ENCODE data around the gene BRIP1. TPM values are rescaled to one million over a fixed set of nuclear protein-coding genes. Genes with fewer than 3 reads are reported as not detected.
"Not testable (repeated sequence)": the region's sequence is repeated elsewhere in the genome, so short reads cannot be mapped to it uniquely, and the experiment has no call there.

Gene BRIP1
- total RNA-seq, 2 donors from 2014 or later: 1.5 to 2.3 TPM

- not testable (repeated sequence) for H3K36me3 Mint-ChIP-seq (ENCODE audit: low read depth); H3K4me1 Mint-ChIP-seq; DNase-seq; H3K27me3 Mint-ChIP-seq; H3K9me3 ChIP-seq (ENCODE audit: control insufficient read depth, low read length, poor library complexity, severe bottlenecking); ATAC-seq; H3K27ac Mint-ChIP-seq; H3K4me3 Mint-ChIP-seq
These were observed 89.2 kb downstream of the BRIP1 start for GRCh38 chr17:61774087-61774486.

- Mint-ChIP-seq H3K4me1 (no peaks in the 10 kb centered on the region), H3K36me3 (ENCODE audit: low read depth) (no peaks in the 10 kb centered on the region), H3K27me3 (no peaks in the 10 kb centered on the region), H3K4me3 (no peak overlapping the region), H3K27ac (no peak overlapping the region)
- ATAC-seq (no peak), DNase-seq (no peak)
- no peaks in the 10 kb centered on the region for H3K9me3 ChIP-seq (ENCODE audit: control insufficient read depth, low read length, poor library complexity, severe bottlenecking)
These were observed 92.4 kb downstream of the BRIP1 start for GRCh38 chr17:61770752-61771533.

- no peaks in the 10 kb centered on the region for H3K36me3 Mint-ChIP-seq (ENCODE audit: low read depth)
- H3K4me3 Mint-ChIP-seq: no peak overlapping the region
- H3K27me3 Mint-ChIP-seq: no peaks in the 10 kb centered on the region
- H3K27ac Mint-ChIP-seq: no peak overlapping the region
- H3K9me3 ChIP-seq (ENCODE audit: control insufficient read depth, low read length, poor library complexity, severe bottlenecking): no peaks in the 10 kb centered on the region
- H3K4me1 Mint-ChIP-seq: no peaks in the 10 kb centered on the region
- DNase-seq (no peak), ATAC-seq (no peak)
These were observed 93.3 kb downstream of the BRIP1 start for GRCh38 chr17:61770043-61770442.

- Mint-ChIP-seq H3K36me3 (ENCODE audit: low read depth) (no peaks in the 10 kb centered on the region), H3K27me3 (no peaks in the 10 kb centered on the region), H3K27ac (no peak overlapping the region), H3K4me3 (no peak overlapping the region), H3K4me1 (no peaks in the 10 kb centered on the region)
- H3K9me3 ChIP-seq (ENCODE audit: control insufficient read depth, low read length, poor library complexity, severe bottlenecking): no peaks in the 10 kb centered on the region
- ATAC-seq (no peak), DNase-seq (no peak)
These were observed 94.9 kb downstream of the BRIP1 start for GRCh38 chr17:61768405-61768804.

- no peaks in the 10 kb centered on the region for H3K27me3 Mint-ChIP-seq
- no peak overlapping the region for H3K4me3 Mint-ChIP-seq
- no peaks in the 10 kb centered on the region for H3K36me3 Mint-ChIP-seq (ENCODE audit: low read depth)
- DNase-seq (no peak), ATAC-seq (no peak)
- no peaks in the 10 kb centered on the region for H3K9me3 ChIP-seq (ENCODE audit: control insufficient read depth, low read length, poor library complexity, severe bottlenecking)
- no peaks in the 10 kb centered on the region for H3K4me1 Mint-ChIP-seq
- no peak overlapping the region for H3K27ac Mint-ChIP-seq
These were observed 96.8 kb downstream of the BRIP1 start for GRCh38 chr17:61766520-61766919.

GRCh38 chr17:61764846-61765245 is 98.5 kb downstream of the BRIP1 start:
- Mint-ChIP-seq H3K36me3 (ENCODE audit: low read depth) (no peaks in the 10 kb centered on the region), H3K27ac (no peak overlapping the region), H3K27me3 (no peaks in the 10 kb centered on the region), H3K4me1 (no peaks in the 10 kb centered on the region), H3K4me3 (no peak overlapping the region)
- DNase-seq (no peak), ATAC-seq (no peak)
- no peaks in the 10 kb centered on the region for H3K9me3 ChIP-seq (ENCODE audit: control insufficient read depth, low read length, poor library complexity, severe bottlenecking)

- no peak for DNase-seq
- no peak overlapping the region for H3K4me3 Mint-ChIP-seq
- H3K9me3 ChIP-seq (ENCODE audit: control insufficient read depth, low read length, poor library complexity, severe bottlenecking): no peaks in the 10 kb centered on the region
- H3K27ac Mint-ChIP-seq: no peak overlapping the region
- H3K27me3 Mint-ChIP-seq: no peaks in the 10 kb centered on the region
- no peak for ATAC-seq
- H3K4me1 Mint-ChIP-seq: no peaks in the 10 kb centered on the region
- peaks cover 3% of the 10 kb centered on the region for H3K36me3 Mint-ChIP-seq (ENCODE audit: low read depth)
These were observed 101.5 kb downstream of the BRIP1 start for GRCh38 chr17:61761827-61762226.

GRCh38 chr17:61759362-61759761 is 104.0 kb downstream of the BRIP1 start:
- H3K9me3 ChIP-seq (ENCODE audit: control insufficient read depth, low read length, poor library complexity, severe bottlenecking): no peaks in the 10 kb centered on the region
- no peaks in the 10 kb centered on the region for H3K27me3 Mint-ChIP-seq
- no peaks in the 10 kb centered on the region for H3K4me1 Mint-ChIP-seq
- DNase-seq (no peak), ATAC-seq (no peak)
- H3K27ac Mint-ChIP-seq: no peak overlapping the region
- H3K36me3 Mint-ChIP-seq (ENCODE audit: low read depth): peaks cover 3% of the 10 kb centered on the region
- no peak overlapping the region for H3K4me3 Mint-ChIP-seq

- H3K4me1 Mint-ChIP-seq: no peaks in the 10 kb centered on the region
- peaks cover 3% of the 10 kb centered on the region for H3K36me3 Mint-ChIP-seq (ENCODE audit: low read depth)
- no peak for ATAC-seq
- H3K27me3 Mint-ChIP-seq: no peaks in the 10 kb centered on the region
- H3K9me3 ChIP-seq (ENCODE audit: control insufficient read depth, low read length, poor library complexity, severe bottlenecking): no peaks in the 10 kb centered on the region
- no peak overlapping the region for H3K4me3 Mint-ChIP-seq
- no peak overlapping the region for H3K27ac Mint-ChIP-seq
- no peak for DNase-seq
These were observed 104.9 kb downstream of the BRIP1 start for GRCh38 chr17:61758430-61758829.

GRCh38 chr17:61757168-61757567 is 106.2 kb downstream of the BRIP1 start:
- H3K27me3 Mint-ChIP-seq: no peaks in the 10 kb centered on the region
- H3K9me3 ChIP-seq (ENCODE audit: control insufficient read depth, low read length, poor library complexity, severe bottlenecking): no peaks in the 10 kb centered on the region
- ATAC-seq (no peak), DNase-seq (no peak)
- H3K36me3 Mint-ChIP-seq (ENCODE audit: low read depth): peaks cover 3% of the 10 kb centered on the region
- no peaks in the 10 kb centered on the region for H3K4me1 Mint-ChIP-seq
- H3K4me3 Mint-ChIP-seq: no peak overlapping the region
- H3K27ac Mint-ChIP-seq: no peak overlapping the region

GRCh38 chr17:61756561-61756960 is 106.8 kb downstream of the BRIP1 start:
- no peak overlapping the region for H3K27ac Mint-ChIP-seq
- peaks cover 3% of the 10 kb centered on the region for H3K36me3 Mint-ChIP-seq (ENCODE audit: low read depth)
- ATAC-seq: no peak

GRCh38 chr17:61755668-61756067 is 107.7 kb downstream of the BRIP1 start:
- Mint-ChIP-seq H3K4me1 (no peaks in the 10 kb centered on the region), H3K27ac (no peak overlapping the region), H3K36me3 (ENCODE audit: low read depth) (peaks cover 3% of the 10 kb centered on the region), H3K27me3 (no peaks in the 10 kb centered on the region), H3K4me3 (no peak overlapping the region)
- no peak for DNase-seq
- no peaks in the 10 kb centered on the region for H3K9me3 ChIP-seq (ENCODE audit: control insufficient read depth, low read length, poor library complexity, severe bottlenecking)
- ATAC-seq: no peak

More at GRCh38 chr17:61756561-61756960, 106.8 kb downstream of the BRIP1 start:
- no peaks in the 10 kb centered on the region for H3K27me3 Mint-ChIP-seq
- no peak for DNase-seq
- no peak overlapping the region for H3K4me3 Mint-ChIP-seq
- H3K9me3 ChIP-seq (ENCODE audit: control insufficient read depth, low read length, poor library complexity, severe bottlenecking): no peaks in the 10 kb centered on the region
- no peaks in the 10 kb centered on the region for H3K4me1 Mint-ChIP-seq

GRCh38 chr17:61755078-61755477 is 108.2 kb downstream of the BRIP1 start:
- DNase-seq: no peak
- Mint-ChIP-seq H3K27ac (no peak overlapping the region), H3K27me3 (no peaks in the 10 kb centered on the region), H3K4me1 (no peaks in the 10 kb centered on the region), H3K36me3 (ENCODE audit: low read depth) (peaks cover 3% of the 10 kb centered on the region), H3K4me3 (no peak overlapping the region)
- no peaks in the 10 kb centered on the region for H3K9me3 ChIP-seq (ENCODE audit: control insufficient read depth, low read length, poor library complexity, severe bottlenecking)
- ATAC-seq: no peak

GRCh38 chr17:61754124-61754523 is 109.2 kb downstream of the BRIP1 start:
- no peak overlapping the region for H3K4me3 Mint-ChIP-seq

More at GRCh38 chr17:61754124-61754523, 109.2 kb downstream of the BRIP1 start:
- Mint-ChIP-seq H3K4me1 (no peaks in the 10 kb centered on the region), H3K36me3 (ENCODE audit: low read depth) (peaks cover 2% of the 10 kb centered on the region), H3K27me3 (no peaks in the 10 kb centered on the region), H3K27ac (no peak overlapping the region)
- H3K9me3 ChIP-seq (ENCODE audit: control insufficient read depth, low read length, poor library complexity, severe bottlenecking): no peaks in the 10 kb centered on the region
- no peak for ATAC-seq
- no peak for DNase-seq

Measured in T-helper 17 cell (primary cell).